Kidney capillary endothelial cell (primary cell): ENCODE data around the gene H2BK1.

Source experiments
- DNase-seq: peaks from one replicate; pipeline ENCODE4 v3.0.0-alpha.2; 2018; ENCODE audit warnings: low spot score

The H2BK1 gene

GRCh38 chr7:151178236-151178635 lies 32.1 kb downstream of the H2BK1 start:
- DNase-seq, result no peak

- DNase-seq, result no peak
These were observed 33.0 kb downstream of the H2BK1 start for GRCh38 chr7:151177310-151177709.

GRCh38 chr7:151176401-151176800 lies 33.9 kb downstream of the H2BK1 start:
- DNase-seq, result no peak

- no peak for DNase-seq
These were observed 34.4 kb downstream of the H2BK1 start for GRCh38 chr7:151175793-151176311.

GRCh38 chr7:151175047-151175792 lies 35.1 kb downstream of the H2BK1 start:
- DNase-seq, result no peak

GRCh38 chr7:151174246-151175046 lies 35.8 kb downstream of the H2BK1 start:
- no peak for DNase-seq

- no peak for DNase-seq
These were observed 36.7 kb downstream of the H2BK1 start for GRCh38 chr7:151173386-151174245.

- DNase-seq, result peak; percentile 77
These were observed 37.8 kb downstream of the H2BK1 start for GRCh38 chr7:151172273-151173141.

- DNase-seq, result no peak
These were observed 41.5 kb downstream of the H2BK1 start for GRCh38 chr7:151168787-151169162.

- no peak for DNase-seq
These were observed 42.1 kb downstream of the H2BK1 start for GRCh38 chr7:151168003-151168786.

- DNase-seq, result no peak
These were observed 42.9 kb downstream of the H2BK1 start, which contains the start of gene GBX1 for GRCh38 chr7:151167197-151167961. Gene GBX1 (minus strand): TSS chr7:151167694. CDS start chr7:151167548, 146 bp downstream.

- no peak for DNase-seq
These were observed 43.6 kb downstream of the H2BK1 start for GRCh38 chr7:151166629-151167196.

GRCh38 chr7:151161757-151162156 lies 48.5 kb downstream of the H2BK1 start:
- no peak for DNase-seq
